HepG2 (cell line): ENCODE results near the gene ASAP2.

Experiments used
- CTCF ChIP-seq: sonication (generic); formaldehyde crosslinking; IDR thresholded peaks from 2 replicates; pipeline ENCODE4 v1.5.0; 2020; ENCODE audit warnings: mild to moderate bottlenecking, missing genetic modification reagents, moderate library complexity
- EZH2 ChIP-seq: conservative IDR thresholded peaks from 2 replicates; pipeline ENCODE4 v1.6.1; 2012; ENCODE audit warnings: mild to moderate bottlenecking, low read depth, low read length, moderate library complexity
- HDAC6 ChIP-seq: fragments of 200-600 bp; sonication (generic); IDR thresholded peaks from 2 replicates; pipeline ENCODE4 v1.7.0; 2017; ENCODE audit warnings: mild to moderate bottlenecking, antibody characterized with exemption, low read length, low read depth
- NAIF1 ChIP-seq: sonication (generic); formaldehyde crosslinking; IDR thresholded peaks from 2 replicates; pipeline ENCODE4 v1.5.0; 2020; ENCODE audit warnings: mild to moderate bottlenecking, missing genetic modification reagents, borderline replicate concordance
- NFYB ChIP-seq: sonication (generic); formaldehyde crosslinking; IDR thresholded peaks from 2 replicates; pipeline ENCODE4 v1.4.0; 2020; ENCODE audit warnings: missing genetic modification reagents
- TAF1 ChIP-seq: sonication (generic); formaldehyde crosslinking; IDR thresholded peaks from 2 replicates; pipeline ENCODE4 v1.4.0; 2020; ENCODE audit warnings: missing genetic modification reagents
- ZNF572 ChIP-seq: sonication (generic); formaldehyde crosslinking; IDR thresholded peaks from 2 replicates; pipeline ENCODE4 v1.5.1; 2020; ENCODE audit warnings: mild to moderate bottlenecking, missing genetic modification reagents
- TF ChIP-seq, protein P1 (sequence below): sonication (generic); formaldehyde crosslinking; IDR thresholded peaks from 2 replicates; pipeline ENCODE4 v1.4.0; 2020; ENCODE audit warnings: missing genetic modification reagents, borderline replicate concordance

DNA sequence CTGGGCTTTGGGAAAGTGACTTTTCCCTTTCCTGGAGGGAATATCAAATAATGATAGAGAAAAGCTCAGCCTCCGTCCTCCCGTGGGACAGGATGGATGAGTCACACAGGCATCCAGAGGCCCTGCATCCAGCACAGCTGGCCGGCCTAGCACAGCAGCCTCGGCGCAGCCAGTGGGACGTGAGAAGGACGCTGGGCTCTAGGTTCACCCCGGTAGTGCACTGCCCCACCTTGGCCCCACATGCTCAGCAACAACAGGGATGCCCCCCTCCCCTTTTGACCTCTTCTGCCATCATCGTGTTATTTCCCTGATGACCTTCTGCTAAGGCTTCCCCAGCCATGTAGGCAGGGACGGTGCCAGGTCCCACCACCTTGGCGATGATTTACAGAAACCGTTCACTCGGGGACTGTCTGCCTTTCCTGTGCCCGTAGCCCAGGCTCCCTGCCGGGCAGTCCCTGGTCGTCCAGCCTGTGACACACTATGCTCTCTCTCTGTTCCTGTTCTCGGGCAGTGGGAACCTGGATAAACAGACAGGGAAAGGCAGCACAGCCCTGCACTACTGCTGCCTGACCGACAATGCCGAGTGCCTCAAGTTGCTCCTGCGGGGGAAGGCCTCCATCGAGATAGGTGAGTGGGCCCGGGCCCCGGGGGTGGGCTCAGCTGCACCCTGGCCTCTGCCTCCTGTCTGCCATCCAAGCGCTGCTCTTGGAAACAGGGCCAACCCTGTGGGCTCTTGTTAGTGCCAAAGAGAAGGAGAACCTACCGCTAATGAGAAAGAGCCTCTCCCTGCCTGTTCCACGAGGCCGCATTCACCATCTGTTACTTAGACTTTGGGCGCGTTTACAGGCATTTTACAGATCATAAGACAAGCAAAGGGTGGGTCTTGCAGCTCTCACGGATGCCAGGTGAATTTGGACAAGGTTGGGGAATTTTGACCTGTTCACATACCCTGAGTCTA, 172.1 kb downstream of the ASAP2 start:
- TF ChIP-seq CTCF (no peak), EZH2 (no peak), TAF1 (no peak), ZNF572 (CRISPR knock-in tag) (no peak), NAIF1 (CRISPR knock-in tag) (no peak), HDAC6 (no peak), NFYB (CRISPR knock-in tag) (no peak)
- TF ChIP-seq, protein P1, sequence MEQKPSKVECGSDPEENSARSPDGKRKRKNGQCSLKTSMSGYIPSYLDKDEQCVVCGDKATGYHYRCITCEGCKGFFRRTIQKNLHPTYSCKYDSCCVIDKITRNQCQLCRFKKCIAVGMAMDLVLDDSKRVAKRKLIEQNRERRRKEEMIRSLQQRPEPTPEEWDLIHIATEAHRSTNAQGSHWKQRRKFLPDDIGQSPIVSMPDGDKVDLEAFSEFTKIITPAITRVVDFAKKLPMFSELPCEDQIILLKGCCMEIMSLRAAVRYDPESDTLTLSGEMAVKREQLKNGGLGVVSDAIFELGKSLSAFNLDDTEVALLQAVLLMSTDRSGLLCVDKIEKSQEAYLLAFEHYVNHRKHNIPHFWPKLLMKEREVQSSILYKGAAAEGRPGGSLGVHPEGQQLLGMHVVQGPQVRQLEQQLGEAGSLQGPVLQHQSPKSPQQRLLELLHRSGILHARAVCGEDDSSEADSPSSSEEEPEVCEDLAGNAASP (CRISPR knock-in tag), result no peak
